Common myeloid progenitor, CD34-positive (primary cell): ENCODE results near the gene SPTBN1.

Source experiments
- CTCF ChIA-PET: fragments of 350-600 bp; sonication (Branson Sonifier 250); formaldehyde crosslinking; loops from one replicate; lab custom pipeline; 2021; ENCODE audit warnings: antibody characterized with exemption; lab: Charles Lee
- POLR2A ChIA-PET: fragments of 350-600 bp; sonication (Branson Sonifier 250); formaldehyde crosslinking; loops from one replicate; lab custom pipeline; 2021; ENCODE audit warnings: antibody characterized with exemption; lab: Charles Lee
- DNase-seq, 3 donors: peaks; one replicate each; pipeline versions ENCODE4 v3.0.0 to v3.0.0-alpha.2; 2013
- H3K27ac ChIP-seq, 2 experiments: 1 replicate in 1 of 2; 2 replicates in 1 of 2; pipeline ENCODE4 v1.7.0; 2013; ENCODE audit warnings: inconsistent platforms in 2 of 2, low read length in 2 of 2, mild to moderate bottlenecking in 2 of 2, low read depth in 1 of 2, moderate library complexity in 1 of 2; ENCODE audit not compliant: severe bottlenecking in 2 of 2, insufficient read depth in 1 of 2, poor library complexity in 1 of 2
- H3K27me3 ChIP-seq, 5 experiments: replicated peaks in 2 of 5; 1 replicate in 3 of 5; 2 replicates in 2 of 5; pipeline versions ENCODE4 v1.6.1 to v1.7.0; 2013; ENCODE audit warnings: low read length in 4 of 5, mild to moderate bottlenecking in 2 of 5, moderate library complexity in 2 of 5, inconsistent platforms in 1 of 5; ENCODE audit not compliant: insufficient read depth in 5 of 5, control insufficient read depth in 4 of 5
- H3K36me3 ChIP-seq, 4 experiments: 1 replicate in 2 of 4; 2 replicates in 2 of 4; pipeline versions ENCODE4 v1.6.1 to v1.7.0; 2013; ENCODE audit warnings: low read length in 3 of 4, control low read depth in 1 of 4, mild to moderate bottlenecking in 1 of 4; ENCODE audit not compliant: control insufficient read depth in 4 of 4, insufficient read depth in 4 of 4
- H3K4me1 ChIP-seq, 4 experiments: 1 replicate in 3 of 4; 2 replicates in 1 of 4; pipeline versions ENCODE4 v1.6.1 to v1.7.1; 2013; ENCODE audit warnings: low read length in 3 of 4, mild to moderate bottlenecking in 3 of 4, control low read depth in 1 of 4, inconsistent platforms in 1 of 4, moderate library complexity in 1 of 4; ENCODE audit not compliant: control insufficient read depth in 4 of 4, insufficient read depth in 4 of 4; ENCODE audit errors: control extremely low read depth in 1 of 4
- H3K4me3 ChIP-seq, 7 experiments: 1 replicate in 4 of 7; 2 replicates in 3 of 7; pipeline versions ENCODE4 v1.5.1 to v1.7.0; 2013; ENCODE audit warnings: mild to moderate bottlenecking in 7 of 7, low read length in 6 of 7, moderate library complexity in 6 of 7, inconsistent platforms in 2 of 7, low read depth in 2 of 7, control low read depth in 1 of 7; ENCODE audit not compliant: insufficient read depth in 4 of 7, control insufficient read depth in 1 of 7; ENCODE audit errors: extremely low read depth in 1 of 7
- H3K9me3 ChIP-seq, 5 experiments: 1 replicate in 4 of 5; 2 replicates in 1 of 5; pipeline versions ENCODE4 v1.6.1 to v1.7.1; 2013; ENCODE audit warnings: low read length in 4 of 5, mild to moderate bottlenecking in 2 of 5, inconsistent platforms in 1 of 5, low read depth in 1 of 5, moderate library complexity in 1 of 5; ENCODE audit not compliant: control insufficient read depth in 4 of 5, insufficient read depth in 2 of 5; ENCODE audit errors: control extremely low read depth in 1 of 5
- WGBS: methylation state at CpG from one replicate; pipeline ENCODE4 v1.1.5; 2013; ENCODE audit not compliant: insufficient coverage; 5-methylcytosine and 5-hydroxymethylcytosine counted together

SPTBN1 gene

GRCh38 chr2:54439582-54439981 lies 16.5 kb upstream of the SPTBN1 start:
- Histone ChIP-seq H3K36me3 (no peaks in the 10 kb centered on the region), H3K4me3 (no peak overlapping the region), H3K9me3 (no peaks in the 10 kb centered on the region), H3K27ac (no peak overlapping the region), H3K4me1 (peaks cover 0 to 16% (median 9%) of the 10 kb centered on the region in 4 experiments), H3K27me3 (no peaks in the 10 kb centered on the region)
- ChIA-PET CTCF (interaction anchor here (1.3 kb wide), 1 partner anchor 10 kb away, joined by 5 read pairs; no protein-coding TSS in a partner anchor), POLR2A (no interaction called here)
- WGBS, result 100% methylated on average over 4 of the region's 4 CpGs
- no peak for DNase-seq

- no peaks in the 10 kb centered on the region for H3K36me3 ChIP-seq
- ChIA-PET CTCF (interaction anchor here (1.3 kb wide), 1 partner anchor 10 kb away, joined by 5 read pairs; no protein-coding TSS in a partner anchor), POLR2A (interaction anchor here (0.7 kb wide), 1 partner anchor 13 kb away, joined by 3 read pairs; no protein-coding TSS in a partner anchor)
- no peak for DNase-seq
- peaks cover 0 to 18% (median 9%) of the 10 kb centered on the region in 4 experiments for H3K4me1 ChIP-seq
- no peak overlapping the region for H3K27ac ChIP-seq
- no peak overlapping the region for H3K4me3 ChIP-seq
- H3K27me3 ChIP-seq, result no peaks in the 10 kb centered on the region
- 67% methylated on average over 1 of the region's 2 CpGs for WGBS
- no peaks in the 10 kb centered on the region for H3K9me3 ChIP-seq
These were observed 16.1 kb upstream of the SPTBN1 start for GRCh38 chr2:54440050-54440449.

- POLR2A ChIA-PET, result no interaction called here
These were observed 11.6 kb upstream of the SPTBN1 start for GRCh38 chr2:54444503-54444902.

DNA sequence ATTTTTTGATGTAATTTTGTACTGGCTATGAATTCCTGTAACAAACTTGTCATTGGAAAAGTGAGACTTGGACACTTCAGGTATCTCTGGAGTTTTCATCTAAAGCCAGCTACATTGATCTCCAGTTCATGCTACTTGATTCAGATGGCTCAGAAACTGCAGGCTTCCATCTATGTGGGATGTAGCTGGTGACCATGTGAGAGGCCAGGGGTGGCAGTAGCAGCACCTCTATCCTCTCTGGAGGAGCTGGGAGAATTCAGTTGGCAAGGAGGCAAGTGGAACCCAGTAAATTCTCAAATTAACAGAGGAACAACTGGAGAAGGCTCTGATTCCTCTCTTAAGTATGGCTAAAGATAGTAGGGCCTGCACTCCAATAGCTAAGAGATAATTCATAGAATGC lies 10.0 kb upstream of the SPTBN1 start:
- H3K4me1 ChIP-seq, result peaks cover 0 to 4% (median under 1%) of the 10 kb centered on the region in 4 experiments
- no peak overlapping the region for H3K27ac ChIP-seq
- no peak for DNase-seq
- no peaks in the 10 kb centered on the region for H3K9me3 ChIP-seq
- no peak overlapping the region for H3K4me3 ChIP-seq
- POLR2A ChIA-PET, result no interaction called here
- no peaks in the 10 kb centered on the region for H3K27me3 ChIP-seq
- CTCF ChIA-PET, result interaction anchor here (0.8 to 3.1 kb wide), 4 partner anchors 11 to 34 kb away, joined by 3 to 12 read pairs (median 4); no protein-coding TSS in a partner anchor
- no peaks in the 10 kb centered on the region for H3K36me3 ChIP-seq

More at GRCh38 chr2:54444503-54444902, 11.6 kb upstream of the SPTBN1 start:
- H3K9me3 ChIP-seq, result no peaks in the 10 kb centered on the region
- CTCF ChIA-PET, result no interaction called here
- H3K4me3 ChIP-seq, result no peak overlapping the region
- no peak for DNase-seq
- H3K36me3 ChIP-seq, result no peaks in the 10 kb centered on the region
- peaks cover 0 to 16% (median 9%) of the 10 kb centered on the region in 4 experiments for H3K4me1 ChIP-seq
- WGBS, result 100% methylated on average over 1 of the region's 1 CpG
- H3K27me3 ChIP-seq, result no peaks in the 10 kb centered on the region
- no peak overlapping the region for H3K27ac ChIP-seq

DNA sequence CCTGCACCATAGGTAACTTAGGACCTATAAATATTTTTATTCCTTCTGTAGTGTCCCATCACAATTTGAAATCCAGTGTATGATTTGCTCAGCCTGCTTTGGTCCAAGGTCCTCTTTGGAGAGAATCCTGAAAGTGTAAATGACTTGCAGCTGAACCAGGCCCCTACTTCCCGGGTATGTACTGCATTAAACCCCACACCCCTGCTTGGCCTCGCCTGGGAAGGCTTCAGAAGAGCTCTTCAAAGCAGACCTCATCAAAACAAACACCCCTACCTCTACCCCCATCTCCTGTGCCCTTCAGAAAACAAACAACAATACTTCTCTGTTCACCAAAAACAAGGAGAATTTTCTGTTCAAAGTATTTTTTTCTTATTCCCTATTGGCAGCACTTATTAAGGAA lies 9.5 kb upstream of the SPTBN1 start:
- POLR2A ChIA-PET, result no interaction called here

GRCh38 chr2:54454548-54455130 lies 1.5 kb upstream of the SPTBN1 start:
- ChIA-PET CTCF (no interaction called here), POLR2A (no interaction called here)
- DNase-seq, result peak in 1 of 3 donors; percentile 23
- H3K27me3 ChIP-seq, result peaks cover 0 to 10% (median 0%) of the 10 kb centered on the region in 5 experiments
- H3K4me3 ChIP-seq, result peak overlapping the region in 6 of 7 experiments; percentile 64 to 91 (median 70)
- peak overlapping the region in 1 of 2 experiments; percentile 14 for H3K27ac ChIP-seq
- no peaks in the 10 kb centered on the region for H3K9me3 ChIP-seq
- WGBS, result 50% methylated on average over 2 of the region's 4 CpGs
- no peaks in the 10 kb centered on the region for H3K36me3 ChIP-seq
- peaks cover 4 to 36% (median 28%) of the 10 kb centered on the region in 4 experiments for H3K4me1 ChIP-seq

More for the DNA sequence above, 9.5 kb upstream of the SPTBN1 start:
- Histone ChIP-seq H3K36me3 (no peaks in the 10 kb centered on the region), H3K4me1 (peaks cover 0 to 4% (median under 1%) of the 10 kb centered on the region in 4 experiments), H3K4me3 (no peak overlapping the region), H3K27ac (no peak overlapping the region), H3K27me3 (no peaks in the 10 kb centered on the region), H3K9me3 (no peaks in the 10 kb centered on the region)
- DNase-seq, result no peak
- CTCF ChIA-PET, result interaction anchor here (0.8 to 3.1 kb wide), 3 partner anchors 11 to 33 kb away, joined by 3 to 12 read pairs (median 4); no protein-coding TSS in a partner anchor
- WGBS, result 92% methylated on average over 2 of the region's 2 CpGs

GRCh38 chr2:54455131-54455562 lies 980 bp upstream of the SPTBN1 start:
- Histone ChIP-seq H3K9me3 (no peaks in the 10 kb centered on the region), H3K4me1 (peaks cover 4 to 41% (median 28%) of the 10 kb centered on the region in 4 experiments), H3K4me3 (peak overlapping the region; percentile 54 to 91 (median 68)), H3K36me3 (no peaks in the 10 kb centered on the region), H3K27me3 (peaks cover 0 to 10% (median 0%) of the 10 kb centered on the region in 5 experiments), H3K27ac (peak overlapping the region in 1 of 2 experiments; percentile 14)
- WGBS, result 2% methylated on average over 18 of the region's 20 CpGs
- POLR2A ChIA-PET, result no interaction called here
- CTCF ChIA-PET, result no interaction called here
- peak in 2 of 3 donors; percentile 33 to 48 for DNase-seq
